GM12878 (cell line): Measurements from ENCODE around the gene CDHR4. TPM values are rescaled to one million over a fixed set of nuclear protein-coding genes. Genes with fewer than 3 reads are reported as not detected.

Source experiments
- ATAC-seq: fragments of 200-7000 bp; cut with Tn5 transposase; 3 replicates; pipeline ENCODE4 v1.9.1; 2020; ENCODE audit warnings: mild to moderate bottlenecking, moderate library complexity
- BruUV-seq: library from RNA; stranded (reverse); fragments of 400-500 nt; replicated peaks from 2 replicates; lab custom pipeline; 2021; lab: Mats Ljungman, UMichigan
- CTCF ChIA-PET: fragments of 300-600 bp; sonication (Branson Sonifier 250); formaldehyde crosslinking; extraction: SDS; loops from one replicate; lab custom pipeline; 2021; ENCODE audit warnings: inconsistent platforms; lab: Yijun Ruan, JAX
- POLR2A ChIA-PET: fragments of 350-600 bp; formaldehyde crosslinking; extraction: SDS; loops from one replicate; lab custom pipeline; 2021; ENCODE audit warnings: inconsistent platforms; lab: Charles Lee
- RAD21 ChIA-PET: fragments of 300-600 bp; sonication (Branson Sonifier 250); formaldehyde crosslinking; loops from one replicate; lab custom pipeline; 2023; ENCODE audit warnings: antibody characterized with exemption; ENCODE audit not compliant: unreplicated experiment; lab: Charles Lee
- SMC1A ChIA-PET: fragments of 300-600 bp; sonication (Branson Sonifier 250); formaldehyde crosslinking; loops from one replicate; lab custom pipeline; 2023; ENCODE audit not compliant: unreplicated experiment, uncharacterized antibody; lab: Charles Lee
- DNase-seq: peaks from one replicate; pipeline ENCODE4 v3.0.0-alpha.2; 2011; ENCODE audit warnings: low read depth, low spot score
- FAIRE-seq: peaks from 3 replicates; lab custom pipeline; 2011; peaks lifted over from hg19 to GRCh38; lab: Jason Lieb, UNC
- H2AFZ ChIP-seq: 2 replicates; pipeline ENCODE4 v1.6.0; 2011; ENCODE audit warnings: low read depth, low read length, control low read depth; ENCODE audit not compliant: control insufficient read depth
- H3K27ac ChIP-seq: 2 replicates; pipeline ENCODE4 v1.5.1; 2011; ENCODE audit warnings: control low read depth; ENCODE audit not compliant: control insufficient read depth, insufficient read depth
- H3K27me3 ChIP-seq, 2 experiments: replicated peaks in 1 of 2; 2 replicates each; pipeline versions ENCODE4 v1.6.0 to v1.6.1; 2011; ENCODE audit warnings: low read length in 1 of 2; ENCODE audit not compliant: control insufficient read depth in 2 of 2, insufficient read depth in 2 of 2
- H3K36me3 ChIP-seq, 2 experiments: 2 replicates each; pipeline ENCODE4 v1.5.1; 2011; ENCODE audit warnings: low read length in 1 of 2; ENCODE audit not compliant: control insufficient read depth in 2 of 2, insufficient read depth in 2 of 2
- H3K4me1 ChIP-seq: 2 replicates; pipeline ENCODE4 v1.6.1; 2011; ENCODE audit warnings: mild to moderate bottlenecking, low read length, moderate library complexity, mixed read lengths; ENCODE audit not compliant: control insufficient read depth, insufficient read depth
- H3K4me2 ChIP-seq: 2 replicates; pipeline ENCODE4 v1.6.0; 2011; ENCODE audit warnings: control low read depth; ENCODE audit not compliant: control insufficient read depth, insufficient read depth
- H3K4me3 ChIP-seq: fragments of 200-600 bp; sonication (generic); 2 replicates; pipeline ENCODE4 v1.5.1; 2016
- H3K79me2 ChIP-seq: 2 replicates; pipeline ENCODE4 v1.6.0; 2011; ENCODE audit warnings: low read length; ENCODE audit not compliant: control insufficient read depth, insufficient read depth
- H3K9ac ChIP-seq: 2 replicates; pipeline ENCODE4 v1.8.0; 2011; ENCODE audit warnings: low read length, control low read depth, mixed read lengths; ENCODE audit not compliant: control insufficient read depth, insufficient read depth
- H3K9me3 ChIP-seq: replicated peaks from 3 replicates; pipeline ENCODE4 v1.5.1; 2011; ENCODE audit warnings: mild to moderate bottlenecking, low read length; ENCODE audit not compliant: control insufficient read depth, insufficient read depth
- H4K20me1 ChIP-seq: 2 replicates; pipeline ENCODE4 v1.6.0; 2011; ENCODE audit not compliant: control insufficient read depth, insufficient read depth
- BCL3 ChIP-seq: IDR thresholded peaks from 2 replicates; pipeline ENCODE4 v1.6.1; 2011; ENCODE audit warnings: borderline replicate concordance, low read depth, mild to moderate bottlenecking, moderate library complexity, low read length; ENCODE audit not compliant: insufficient read depth, poor library complexity, severe bottlenecking
- CBX3 ChIP-seq: fragments of 200-600 bp; sonication (generic); IDR thresholded peaks from 2 replicates; pipeline ENCODE4 v1.6.1; 2016; ENCODE audit warnings: low read depth, borderline replicate concordance
- FOS ChIP-seq: IDR thresholded peaks from 3 replicates; pipeline ENCODE4 v1.6.1; 2011; ENCODE audit warnings: borderline replicate concordance; ENCODE audit not compliant: insufficient read length; ENCODE audit errors: extremely low read depth
- GATAD2B ChIP-seq: fragments of 450-650 bp; conservative IDR thresholded peaks from 2 replicates; pipeline ENCODE4 v1.6.1; 2017; ENCODE audit warnings: low read depth, mild to moderate bottlenecking, moderate library complexity
- MEF2B ChIP-seq: fragments of 450-650 bp; IDR thresholded peaks from 2 replicates; pipeline ENCODE4 v1.6.1; 2018; ENCODE audit warnings: mild to moderate bottlenecking, moderate library complexity; ENCODE audit not compliant: partially characterized antibody, poor library complexity, severe bottlenecking
- NKRF ChIP-seq: fragments of 450-650 bp; conservative IDR thresholded peaks from 2 replicates; pipeline ENCODE4 v1.6.1; 2017; ENCODE audit warnings: mild to moderate bottlenecking, moderate library complexity
- PAX5 ChIP-seq: IDR thresholded peaks from 2 replicates; pipeline ENCODE4 v1.6.1; 2011; ENCODE audit warnings: low read depth, low read length, borderline replicate concordance
- PML ChIP-seq: IDR thresholded peaks from 2 replicates; pipeline ENCODE4 v1.6.1; 2012; ENCODE audit warnings: low read length, inconsistent platforms
- POLR2A ChIP-seq: IDR thresholded peaks from 2 replicates; pipeline ENCODE4 v1.6.1; 2011; ENCODE audit warnings: low read depth, mild to moderate bottlenecking, low read length
- RELA ChIP-seq: fragments of 450-650 bp; IDR thresholded peaks from 2 replicates; pipeline ENCODE4 v1.8.0; 2014; ENCODE audit warnings: borderline replicate concordance; ENCODE audit not compliant: partially characterized antibody
- RELB ChIP-seq: fragments of 450-650 bp; IDR thresholded peaks from 2 replicates; pipeline ENCODE4 v1.6.1; 2017; ENCODE audit warnings: low read depth, mild to moderate bottlenecking, moderate library complexity
- REST ChIP-seq: IDR thresholded peaks from 2 replicates; pipeline ENCODE4 v1.6.1; 2012; ENCODE audit warnings: mild to moderate bottlenecking, low read depth, low read length
- RFX5 ChIP-seq: IDR thresholded peaks from 2 replicates; pipeline ENCODE4 v1.6.1; 2011; ENCODE audit warnings: low read depth, low read length, improper control_type of control experiment
- RUNX3 ChIP-seq: IDR thresholded peaks from 2 replicates; pipeline ENCODE4 v1.6.1; 2012; ENCODE audit warnings: low read length, inconsistent platforms
- SUPT20H ChIP-seq: IDR thresholded peaks from 2 replicates; pipeline ENCODE4 v1.6.1; 2011; ENCODE audit warnings: low read depth, mild to moderate bottlenecking, low read length, moderate library complexity, borderline replicate concordance; ENCODE audit not compliant: control insufficient read depth
- SUZ12 ChIP-seq: fragments of 200-600 bp; sonication (generic); IDR thresholded peaks from one replicate; pipeline ENCODE4 v1.6.1; 2018; ENCODE audit warnings: antibody characterized with exemption, mild to moderate bottlenecking; ENCODE audit not compliant: unreplicated experiment
- WGBS: methylation state at CpG from one replicate; pipeline ENCODE4 v1.1.6; 2016; ENCODE audit warnings: low lambda C conversion rate; ENCODE audit not compliant: insufficient replicate concordance, insufficient coverage; ENCODE audit errors: missing lambda C conversion rate; 5-methylcytosine and 5-hydroxymethylcytosine counted together
- in situ Hi-C: fragments of 300-500 bp; cut with MboI; formaldehyde crosslinking; loops from 9 replicates; pipeline ENCODE4 v1.14.3; 2018; ENCODE audit warnings: mixed read lengths
- intact Hi-C: fragments of 100-400 bp; cut with micrococcal nuclease; formaldehyde crosslinking; loops from one replicate; pipeline ENCODE4 v1.14.2; 2022; ENCODE audit not compliant: unreplicated experiment
- polyA plus RNA-seq, 11 experiments: library from polyadenylated mRNA; depleted of rRNA in 4 of 11; unstranded in 6 of 11; stranded (reverse) in 5 of 11; fragments of >200 nt; fragmentation: Nextera tagmentation in 4 of 11; fragmentation: Illumina TruSeq in 1 of 11; extraction: Ambion mirVana in 4 of 11; extraction: Trizol in 1 of 11; gene quantifications; 1 replicate in 1 of 11; 2 replicates in 10 of 11; pipeline versions ENCODE4 v1.2.1 to v1.2.3, GENCODE V29; 2011 to 2016; ENCODE audit warnings: inconsistent platforms in 2 of 11, missing spikeins in 2 of 11, low read depth in 1 of 11
- total RNA-seq, 4 experiments: library from RNA; depleted of rRNA in 3 of 4; stranded (reverse); fragments of >200 nt in 3 of 4; fragmentation: Illumina TruSeq in 1 of 4; extraction: Trizol in 1 of 4; gene quantifications; 2 replicates each; pipeline versions ENCODE4 v1.2.1 to v1.2.3, GENCODE V29; 2013 to 2021

The CDHR4 gene
- total and polyA plus RNA-seq, 10 of the 15 experiments (the other 5 are each of a cell fraction or from before 2014, with no cell fraction given), result not detected

GRCh38 chr3:49831341-49831740, 31.7 kb upstream of the CDHR4 start:
- FAIRE-seq (no peak), DNase-seq (no peak), ATAC-seq (no peak)
- intact Hi-C loops (no loop called here), in situ Hi-C loops (no loop called here)
- Histone ChIP-seq H2AFZ (no peak overlapping the region), H3K27me3 (no peaks in the 10 kb centered on the region), H3K9ac (no peak overlapping the region), H3K27ac (no peak overlapping the region), H4K20me1 (no peaks in the 10 kb centered on the region), H3K4me1 (no peaks in the 10 kb centered on the region), H3K9me3 (no peaks in the 10 kb centered on the region), H3K4me2 (no peak overlapping the region), H3K4me3 (no peak overlapping the region), H3K36me3 (peaks cover 5 to 20% of the 10 kb centered on the region in 2 experiments; a peak in 3 of 4 replicates), H3K79me2 (no peaks in the 10 kb centered on the region)
- ChIA-PET SMC1A (no interaction called here), POLR2A (no interaction called here), RAD21 (interaction anchor here (0.9 kb wide), 1 partner anchor 14 kb away, joined by 3 read pairs; no protein-coding TSS in a partner anchor), CTCF (interaction anchor here (1.5 to 14.1 kb wide), 4 partner anchors 8 to 74 kb away, joined by 4 to 327 read pairs (median 6); partner anchors contain the start of genes CDHR4, INKA1 and UBA7)
- WGBS, result 93% methylated on average over 3 of the region's 3 CpGs
- no TSS peak for BruUV-seq
- TF ChIP-seq MEF2B (no peak), BCL3 (no peak), CBX3 (no peak), RELB (no peak), FOS (no peak), GATAD2B (no peak), REST (no peak), PAX5 (no peak), SUPT20H (no peak), NKRF (no peak), POLR2A (no peak), SUZ12 (no peak), PML (no peak), RFX5 (no peak), RUNX3 (no peak), RELA (no peak)
